Activated CD8-positive, alpha-beta T cell treated with anti-CD3 and anti-CD28 coated beads for 36 hours (primary cell): Measurements from ENCODE around the gene ZFHX3. TPM values are rescaled to one million over a fixed set of nuclear protein-coding genes. Genes with fewer than 3 reads are reported as not detected.

Experiments
- ATAC-seq: fragments of 200-7000 bp; cut with Tn5 transposase; one replicate; pipeline ENCODE4 v1.10.0; 2021; ENCODE audit warnings: mild to moderate bottlenecking, moderate library complexity
- CTCF ChIA-PET: fragments of 350-600 bp; sonication (Branson Sonifier 250); formaldehyde crosslinking; loops from one replicate; lab custom pipeline; 2021; ENCODE audit warnings: antibody characterized with exemption; lab: Charles Lee
- POLR2A ChIA-PET: fragments of 350-600 bp; sonication (Branson Sonifier 250); formaldehyde crosslinking; loops from one replicate; lab custom pipeline; 2021; ENCODE audit warnings: antibody characterized with exemption; lab: Charles Lee
- DNase-seq: peaks from one replicate; pipeline ENCODE4 v3.0.0-alpha.2; 2020
- H3K27ac Mint-ChIP-seq: one replicate; pipeline ENCODE4 v1.8.0; 2021; ENCODE audit warnings: mild to moderate bottlenecking, mixed read lengths
- H3K27me3 Mint-ChIP-seq: one replicate; pipeline ENCODE4 v1.8.0; 2021; ENCODE audit warnings: mixed read lengths
- H3K36me3 Mint-ChIP-seq: one replicate; pipeline ENCODE4 v1.8.0; 2021; ENCODE audit warnings: low read depth, mixed read lengths
- H3K4me1 Mint-ChIP-seq: one replicate; pipeline ENCODE4 v1.8.0; 2021; ENCODE audit warnings: low read depth, mixed read lengths
- H3K4me3 Mint-ChIP-seq: one replicate; pipeline ENCODE4 v1.8.0; 2021; ENCODE audit warnings: mild to moderate bottlenecking, moderate library complexity, mixed read lengths
- H3K9me3 Mint-ChIP-seq: one replicate; pipeline ENCODE4 v1.8.0; 2021; ENCODE audit warnings: mixed read lengths
- intact Hi-C: fragments of 100-400 bp; cut with micrococcal nuclease; formaldehyde crosslinking; loops from one replicate; pipeline ENCODE4 v1.10.0; 2022
- total RNA-seq, 2 experiments: library from RNA; stranded (reverse); gene quantifications; one replicate each; pipeline ENCODE4 v1.2.3, GENCODE V29; 2021
- TF ChIP-seq, protein P1 (sequence below): fragments of 200-600 bp; IDR thresholded peaks from one replicate; pipeline ENCODE4 v1.8.0; 2022; ENCODE audit warnings: antibody characterized with exemption, mild to moderate bottlenecking

Gene ZFHX3
- total RNA-seq, 2 experiments from 2014 or later, result 0.16 to 0.25 TPM

DNA sequence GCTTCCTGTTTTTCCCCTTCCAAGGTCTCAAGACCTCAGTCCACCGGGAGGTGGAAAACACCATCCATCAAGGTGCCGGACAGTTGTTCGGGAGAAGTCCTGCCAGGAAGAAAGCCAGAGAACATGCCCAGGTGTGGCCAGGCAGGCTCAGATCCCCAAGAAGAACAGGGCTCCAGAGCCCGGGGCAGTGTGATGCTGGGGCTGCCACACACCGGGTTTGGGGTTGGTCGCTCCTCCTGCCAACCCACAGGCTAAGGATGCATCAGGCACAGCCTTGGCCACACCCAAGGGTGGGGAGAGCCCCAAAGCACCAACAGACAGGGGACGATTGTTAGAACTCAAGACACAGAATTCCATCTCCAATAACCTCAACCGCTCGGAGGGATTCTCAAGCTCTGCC lies 19.7 kb downstream of the ZFHX3 start:
- TF ChIP-seq, protein P1, sequence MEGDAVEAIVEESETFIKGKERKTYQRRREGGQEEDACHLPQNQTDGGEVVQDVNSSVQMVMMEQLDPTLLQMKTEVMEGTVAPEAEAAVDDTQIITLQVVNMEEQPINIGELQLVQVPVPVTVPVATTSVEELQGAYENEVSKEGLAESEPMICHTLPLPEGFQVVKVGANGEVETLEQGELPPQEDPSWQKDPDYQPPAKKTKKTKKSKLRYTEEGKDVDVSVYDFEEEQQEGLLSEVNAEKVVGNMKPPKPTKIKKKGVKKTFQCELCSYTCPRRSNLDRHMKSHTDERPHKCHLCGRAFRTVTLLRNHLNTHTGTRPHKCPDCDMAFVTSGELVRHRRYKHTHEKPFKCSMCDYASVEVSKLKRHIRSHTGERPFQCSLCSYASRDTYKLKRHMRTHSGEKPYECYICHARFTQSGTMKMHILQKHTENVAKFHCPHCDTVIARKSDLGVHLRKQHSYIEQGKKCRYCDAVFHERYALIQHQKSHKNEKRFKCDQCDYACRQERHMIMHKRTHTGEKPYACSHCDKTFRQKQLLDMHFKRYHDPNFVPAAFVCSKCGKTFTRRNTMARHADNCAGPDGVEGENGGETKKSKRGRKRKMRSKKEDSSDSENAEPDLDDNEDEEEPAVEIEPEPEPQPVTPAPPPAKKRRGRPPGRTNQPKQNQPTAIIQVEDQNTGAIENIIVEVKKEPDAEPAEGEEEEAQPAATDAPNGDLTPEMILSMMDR, result no peak
- POLR2A ChIA-PET, result interaction anchor here (0.6 kb wide), 1 partner anchor 105 kb away, joined by 3 read pairs; no protein-coding TSS in a partner anchor
- H3K27ac Mint-ChIP-seq, result no peak overlapping the region
- H3K4me3 Mint-ChIP-seq, result no peak overlapping the region
- CTCF ChIA-PET, result no interaction called here
- intact Hi-C loops, result no loop called here
- DNase-seq (no peak), ATAC-seq (no peak)
- no peaks in the 10 kb centered on the region for H3K36me3 Mint-ChIP-seq
- H3K4me1 Mint-ChIP-seq, result no peaks in the 10 kb centered on the region
- no peaks in the 10 kb centered on the region for H3K27me3 Mint-ChIP-seq
- H3K9me3 Mint-ChIP-seq, result no peaks in the 10 kb centered on the region

DNA sequence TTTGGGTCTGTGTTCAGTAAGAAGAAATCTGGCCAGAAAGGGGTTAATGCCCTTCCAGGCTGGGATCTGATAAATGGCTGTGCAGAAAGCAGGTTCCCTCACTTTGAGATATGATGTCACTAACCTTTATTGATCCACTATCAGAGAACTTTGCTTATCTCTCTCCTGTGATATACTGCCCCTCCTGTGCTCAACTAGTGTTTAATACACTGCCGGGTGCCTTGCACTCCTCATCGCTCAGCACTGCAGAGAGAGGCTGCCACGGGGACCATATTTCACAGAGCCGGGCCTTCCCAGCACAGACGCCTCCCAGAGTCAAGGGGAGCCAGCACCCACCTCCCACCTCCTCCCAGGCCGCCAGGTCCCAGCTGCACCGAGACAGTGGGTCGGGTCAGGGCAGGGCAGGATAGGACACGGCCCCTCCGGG lies 20.2 kb downstream of the ZFHX3 start:
- intact Hi-C loops, result no loop called here
- POLR2A ChIA-PET, result no interaction called here
- DNase-seq, result no peak

GRCh38 chr16:73026754-73027684 lies 20.9 kb downstream of the ZFHX3 start:
- Mint-ChIP-seq H3K27ac (no peak overlapping the region), H3K9me3 (no peaks in the 10 kb centered on the region), H3K4me1 (no peaks in the 10 kb centered on the region), H3K4me3 (no peak overlapping the region), H3K36me3 (no peaks in the 10 kb centered on the region), H3K27me3 (no peaks in the 10 kb centered on the region)
- TF ChIP-seq, protein P1, result no peak
- no peak for DNase-seq
- POLR2A ChIA-PET, result no interaction called here
- CTCF ChIA-PET, result no interaction called here
- intact Hi-C loops, result no loop called here
- ATAC-seq, result no peak

More for the DNA sequence above, 20.2 kb downstream of the ZFHX3 start:
- TF ChIP-seq, protein P1, result no peak
- Mint-ChIP-seq H3K4me1 (no peaks in the 10 kb centered on the region), H3K27me3 (no peaks in the 10 kb centered on the region), H3K4me3 (no peak overlapping the region), H3K36me3 (no peaks in the 10 kb centered on the region), H3K27ac (no peak overlapping the region), H3K9me3 (no peaks in the 10 kb centered on the region)
- CTCF ChIA-PET, result no interaction called here
- ATAC-seq, result no peak

- CTCF ChIA-PET, result no interaction called here
- POLR2A ChIA-PET, result no interaction called here
- ATAC-seq (no peak), DNase-seq (no peak)
- TF ChIP-seq, protein P1, result no peak
- intact Hi-C loops, result no loop called here
- no peak overlapping the region for H3K4me3 Mint-ChIP-seq
- H3K9me3 Mint-ChIP-seq, result no peaks in the 10 kb centered on the region
- H3K27me3 Mint-ChIP-seq, result no peaks in the 10 kb centered on the region
- no peaks in the 10 kb centered on the region for H3K4me1 Mint-ChIP-seq
- no peak overlapping the region for H3K27ac Mint-ChIP-seq
- no peaks in the 10 kb centered on the region for H3K36me3 Mint-ChIP-seq
Measured at GRCh38 chr16:73025856-73026210, 22.1 kb downstream of the ZFHX3 start.

GRCh38 chr16:73025151-73025855 lies 22.6 kb downstream of the ZFHX3 start:
- TF ChIP-seq, protein P1, result no peak
- no peaks in the 10 kb centered on the region for H3K4me1 Mint-ChIP-seq
- no peak overlapping the region for H3K27ac Mint-ChIP-seq
- ATAC-seq (no peak), DNase-seq (no peak)
- intact Hi-C loops, result no loop called here
- CTCF ChIA-PET, result no interaction called here
- no peak overlapping the region for H3K4me3 Mint-ChIP-seq
- no peaks in the 10 kb centered on the region for H3K27me3 Mint-ChIP-seq
- no peaks in the 10 kb centered on the region for H3K36me3 Mint-ChIP-seq
- H3K9me3 Mint-ChIP-seq, result no peaks in the 10 kb centered on the region
- POLR2A ChIA-PET, result no interaction called here
